Kidney epithelial cell (primary cell): ENCODE results near the gene ADK. TPM values are rescaled to one million over a fixed set of nuclear protein-coding genes. Genes with fewer than 3 reads are reported as not detected.

Source experiments
- DNase-seq: peaks from one replicate; pipeline ENCODE4 v3.0.0-alpha.2; 2010; ENCODE audit warnings: low read depth
- H3K27me3 ChIP-seq: 2 replicates; pipeline ENCODE4 v1.6.0; 2011; ENCODE audit warnings: low read length; ENCODE audit not compliant: control insufficient read depth, insufficient read depth
- H3K36me3 ChIP-seq: 2 replicates; pipeline ENCODE4 v1.5.1; 2011; ENCODE audit warnings: low read length; ENCODE audit not compliant: control insufficient read depth, insufficient read depth
- H3K4me3 ChIP-seq: 2 replicates; pipeline ENCODE4 v1.5.1; 2011; ENCODE audit warnings: low read depth, mild to moderate bottlenecking, control low read depth, low read length
- total RNA-seq: library from RNA; depleted of rRNA; stranded (reverse); fragments of >200 nt; gene quantifications from 2 replicates; pipeline ENCODE4 v1.2.3, GENCODE V29; 2015
- TF ChIP-seq, protein P1 (sequence below): IDR thresholded peaks from 2 replicates; pipeline ENCODE4 v1.5.1; 2011; ENCODE audit warnings: mild to moderate bottlenecking, moderate library complexity, low read length, control low read depth, inconsistent platforms; ENCODE audit not compliant: insufficient read depth, poor library complexity, severe bottlenecking

Gene ADK
- total RNA-seq, 1 donor from 2014 or later: 43.6 TPM

DNA sequence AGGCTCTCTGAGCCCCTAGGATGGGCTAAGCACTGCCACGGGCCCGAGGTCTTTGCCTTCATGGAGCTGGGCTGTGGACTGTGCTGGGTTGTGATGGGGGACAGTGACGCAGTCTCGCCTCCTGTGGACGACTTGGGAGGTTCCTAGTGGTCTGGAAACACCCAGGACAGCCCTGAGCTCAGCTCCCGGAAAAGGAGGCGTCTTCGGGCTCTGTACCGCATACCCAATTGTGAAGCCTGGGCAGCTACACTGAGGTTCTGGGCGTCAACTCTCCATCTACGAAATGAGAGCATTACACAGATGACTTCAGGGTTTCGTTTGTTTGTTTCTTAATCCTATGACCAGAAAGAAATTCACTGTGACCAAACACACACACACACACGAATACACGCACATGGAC lies 595.8 kb downstream of the ADK start:
- DNase-seq: no peak
- H3K27me3 ChIP-seq: no peaks in the 10 kb centered on the region
- H3K36me3 ChIP-seq: no peaks in the 10 kb centered on the region
- TF ChIP-seq, protein P1, sequence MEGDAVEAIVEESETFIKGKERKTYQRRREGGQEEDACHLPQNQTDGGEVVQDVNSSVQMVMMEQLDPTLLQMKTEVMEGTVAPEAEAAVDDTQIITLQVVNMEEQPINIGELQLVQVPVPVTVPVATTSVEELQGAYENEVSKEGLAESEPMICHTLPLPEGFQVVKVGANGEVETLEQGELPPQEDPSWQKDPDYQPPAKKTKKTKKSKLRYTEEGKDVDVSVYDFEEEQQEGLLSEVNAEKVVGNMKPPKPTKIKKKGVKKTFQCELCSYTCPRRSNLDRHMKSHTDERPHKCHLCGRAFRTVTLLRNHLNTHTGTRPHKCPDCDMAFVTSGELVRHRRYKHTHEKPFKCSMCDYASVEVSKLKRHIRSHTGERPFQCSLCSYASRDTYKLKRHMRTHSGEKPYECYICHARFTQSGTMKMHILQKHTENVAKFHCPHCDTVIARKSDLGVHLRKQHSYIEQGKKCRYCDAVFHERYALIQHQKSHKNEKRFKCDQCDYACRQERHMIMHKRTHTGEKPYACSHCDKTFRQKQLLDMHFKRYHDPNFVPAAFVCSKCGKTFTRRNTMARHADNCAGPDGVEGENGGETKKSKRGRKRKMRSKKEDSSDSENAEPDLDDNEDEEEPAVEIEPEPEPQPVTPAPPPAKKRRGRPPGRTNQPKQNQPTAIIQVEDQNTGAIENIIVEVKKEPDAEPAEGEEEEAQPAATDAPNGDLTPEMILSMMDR: no peak
- H3K4me3 ChIP-seq: no peak overlapping the region

DNA sequence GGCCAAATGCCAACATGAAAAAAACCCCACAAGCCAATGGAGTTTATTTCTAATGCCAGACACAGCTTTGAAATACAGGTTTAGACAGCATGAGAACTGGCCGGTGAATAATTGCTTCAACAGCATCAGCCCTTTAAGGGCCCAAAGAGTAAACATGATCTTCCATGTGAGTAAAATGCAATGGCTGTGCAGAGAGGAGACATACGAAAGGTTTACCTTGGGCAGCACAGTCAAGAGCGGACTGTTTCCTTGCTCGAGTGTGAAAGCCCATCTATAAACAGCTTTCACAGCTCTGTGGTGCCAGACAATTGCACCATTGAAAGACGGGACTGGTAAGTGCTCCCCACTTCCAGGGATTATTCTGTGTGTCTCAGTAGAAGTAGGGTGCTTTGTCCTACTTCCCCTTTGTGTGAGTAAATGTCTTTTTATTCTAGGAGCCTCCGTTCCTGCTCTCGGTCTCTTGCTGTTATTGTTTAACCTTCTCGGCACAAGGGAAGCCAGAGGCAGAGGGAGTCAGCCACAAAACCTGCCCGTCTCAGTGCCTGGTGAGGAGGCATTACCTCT lies 597.5 kb downstream of the ADK start:
- DNase-seq: no peak

DNA sequence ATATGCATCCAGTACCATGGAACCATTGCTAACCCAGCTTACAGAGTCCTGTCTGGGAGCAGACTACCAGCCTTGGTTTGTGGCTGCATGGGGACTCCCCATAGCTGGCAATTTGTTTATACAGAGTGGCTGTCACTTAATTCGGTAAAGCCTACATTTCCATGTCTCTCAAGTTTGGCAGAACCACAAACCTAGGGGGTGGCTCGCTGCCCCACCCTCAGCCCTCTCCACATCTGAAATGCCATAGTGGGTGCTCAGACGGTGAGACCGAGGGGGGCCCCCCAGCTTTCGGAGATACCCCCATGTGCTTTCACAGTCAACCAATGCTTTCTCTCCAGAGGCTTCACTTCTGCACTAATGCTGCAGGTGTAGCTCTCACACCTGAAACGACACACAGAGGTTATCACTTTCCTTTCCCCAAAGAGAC lies 599.8 kb downstream of the ADK start:
- Histone ChIP-seq H3K4me3 (no peak overlapping the region), H3K36me3 (no peaks in the 10 kb centered on the region), H3K27me3 (no peaks in the 10 kb centered on the region)
- DNase-seq: no peak
- TF ChIP-seq, protein P1: no peak

More for the DNA sequence above, 597.5 kb downstream of the ADK start:
- Histone ChIP-seq H3K36me3 (no peaks in the 10 kb centered on the region), H3K4me3 (no peak overlapping the region), H3K27me3 (no peaks in the 10 kb centered on the region)
- TF ChIP-seq, protein P1: no peak

DNA sequence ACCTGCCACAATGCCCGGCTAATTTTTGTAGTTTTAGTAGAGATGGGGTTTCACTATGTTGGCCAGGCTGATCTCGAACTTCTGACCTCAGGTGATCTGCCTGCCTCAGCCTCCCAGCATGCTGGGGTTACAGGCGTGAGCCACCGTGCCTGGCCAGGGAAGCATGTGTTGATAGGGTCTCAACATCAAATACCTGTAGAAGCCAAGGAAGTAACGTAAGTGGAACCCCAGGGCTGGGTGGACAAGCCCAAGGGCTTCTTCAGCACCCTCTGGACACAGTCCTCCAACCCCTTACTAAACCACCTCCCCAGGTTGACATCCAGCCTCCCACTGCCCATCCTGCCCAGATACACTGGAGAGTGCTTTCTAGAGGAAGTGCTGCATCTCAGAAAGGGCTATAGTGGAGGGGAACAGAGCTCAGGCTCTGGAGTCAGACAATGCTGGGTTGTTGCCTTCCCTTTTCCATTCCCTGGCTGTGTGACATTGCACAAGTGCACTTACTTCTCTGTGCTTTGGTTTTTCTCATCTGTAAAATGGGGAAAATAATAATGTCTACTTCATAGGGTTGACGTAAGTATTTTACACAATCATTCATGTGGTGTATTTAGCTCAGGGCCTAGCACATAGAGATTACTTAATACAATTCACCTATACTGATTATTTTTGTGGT lies 601.5 kb downstream of the ADK start:
- no peaks in the 10 kb centered on the region for H3K27me3 ChIP-seq
- no peaks in the 10 kb centered on the region for H3K36me3 ChIP-seq
- H3K4me3 ChIP-seq: no peak overlapping the region
- DNase-seq: no peak
- TF ChIP-seq, protein P1: no peak

DNA sequence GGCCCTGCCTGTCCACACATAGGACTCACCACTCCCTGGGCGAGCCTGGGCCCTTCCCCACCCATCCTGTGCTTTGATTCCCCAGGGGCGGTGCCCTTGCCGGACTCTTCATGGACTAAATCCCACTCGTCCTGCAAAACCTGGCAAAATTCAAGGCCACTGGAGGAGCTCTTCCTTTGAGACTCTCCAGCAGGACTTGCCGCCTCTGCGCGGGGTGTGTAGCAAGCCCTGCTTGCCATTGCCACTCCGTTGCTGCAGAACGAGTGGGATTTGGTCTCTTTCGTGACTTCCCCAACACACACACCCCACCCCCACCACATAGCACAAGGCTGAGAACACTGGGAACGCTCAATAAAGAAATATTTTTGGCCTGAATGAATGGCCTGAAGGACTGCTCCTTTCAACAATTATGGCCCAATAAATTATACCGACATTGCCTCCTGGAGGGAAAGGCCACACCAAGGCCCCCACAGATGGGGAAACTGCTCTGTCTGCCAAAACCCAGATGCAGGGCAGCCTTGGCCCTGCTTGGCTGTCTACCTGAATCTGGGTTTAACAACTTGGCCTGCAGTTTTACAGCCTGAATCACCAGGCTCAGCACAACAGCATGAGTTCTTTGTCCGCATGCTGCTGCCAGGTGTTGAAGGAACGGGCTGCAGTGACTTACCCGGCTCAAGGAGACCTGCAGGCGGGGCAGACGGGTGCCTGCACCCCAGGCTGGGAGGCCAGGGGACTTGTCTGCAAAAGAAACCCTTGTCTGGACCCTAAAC lies 602.6 kb downstream of the ADK start:
- no peaks in the 10 kb centered on the region for H3K36me3 ChIP-seq
- no peak overlapping the region for H3K4me3 ChIP-seq
- no peak for DNase-seq
- TF ChIP-seq, protein P1: no peak
- H3K27me3 ChIP-seq: no peaks in the 10 kb centered on the region
